ENCODE data around the gene CELA2B. TPM values are rescaled to one million over a fixed set of nuclear protein-coding genes. Genes with fewer than 3 reads are reported as not detected.

Gene CELA2B
- total and polyA plus RNA-seq, 10 of the 15 experiments (the other 5 are each of a cell fraction or from before 2014, with no cell fraction given) = not detected

- no peak for TF ChIP-seq ELK1 (IDR thresholded peaks at IDR 0.05; ENCODE audit: low read depth, low read length)
- no peak for TF ChIP-seq POLR2AphosphoS2 (IDR thresholded peaks at IDR 0.05; ENCODE audit: low read depth, low read length)
- no peak for TF ChIP-seq CTCF (IDR thresholded peaks at IDR 0.05 in 2 of 3, conservative IDR thresholded peaks at IDR 0.05 in 1 of 3; ENCODE audit: control insufficient read depth in 2 of 3, extremely low read depth in 1 of 3, insufficient read depth in 1 of 3, low read depth in 3 of 3, low read length in 3 of 3)
- TF ChIP-seq EZH2 (IDR thresholded peaks at IDR 0.05; ENCODE audit: borderline replicate concordance, control insufficient read depth, low read depth, low read length) = no peak
Measured at GRCh38 chr1:15448877-15449462, 26.9 kb upstream of the CELA2B start (continued).

GRCh38 chr1:15449567-15449966 is 26.3 kb upstream of the CELA2B start:
- H3K4me2 ChIP-seq (ENCODE audit: control insufficient read depth, insufficient read depth) = no peak overlapping the region
- no peaks in the 10 kb centered on the region for H3K4me1 ChIP-seq (ENCODE audit: control insufficient read depth, insufficient read depth, low read length)
- no peak overlapping the region for H3K9ac ChIP-seq (ENCODE audit: control insufficient read depth, insufficient read depth, low read length)
- H3K9me3 ChIP-seq (replicated peaks; ENCODE audit: control insufficient read depth, insufficient read depth, low read length) = no peaks in the 10 kb centered on the region; the same call in 2 of the 3 replicates
- FAIRE-seq (no peak), DNase-seq (ENCODE audit: low read depth, low spot score) (no peak), ATAC-seq (no peak)
- ChIA-PET POLR2A (no interaction called here), CTCF (interaction anchor here (1.6 kb wide), 1 partner anchor 126 kb away, joined by 5 read pairs; no protein-coding TSS in a partner anchor), SMC1A (ENCODE audit: uncharacterized antibody, unreplicated experiment) (interaction anchor here (2.2 kb wide), 1 partner anchor 126 kb away, joined by 6 read pairs; no protein-coding TSS in a partner anchor), RAD21 (ENCODE audit: unreplicated experiment) (no interaction called here)
- WGBS (ENCODE audit: insufficient coverage, insufficient replicate concordance, low lambda C conversion rate, missing lambda C conversion rate) = 31% methylated on average over 3 of the region's 3 CpGs
- no peaks in the 10 kb centered on the region for H3K27me3 ChIP-seq (replicated peaks in 1 of 2; ENCODE audit: control insufficient read depth in 2 of 2, insufficient read depth in 2 of 2, low read length in 1 of 2)
- no peaks in the 10 kb centered on the region for H3K36me3 ChIP-seq (ENCODE audit: control insufficient read depth in 2 of 2, insufficient read depth in 2 of 2, low read length in 1 of 2)
- no peak overlapping the region for H2AFZ ChIP-seq (ENCODE audit: control insufficient read depth, low read depth, low read length)
- H3K27ac ChIP-seq (ENCODE audit: control insufficient read depth, insufficient read depth) = no peak overlapping the region
- no peaks in the 10 kb centered on the region for H3K79me2 ChIP-seq (ENCODE audit: control insufficient read depth, insufficient read depth, low read length)
- in situ Hi-C loops (cut with MboI) = no loop called here
- no peaks in the 10 kb centered on the region for H4K20me1 ChIP-seq (ENCODE audit: control insufficient read depth, insufficient read depth)
- no peak overlapping the region for H3K4me3 ChIP-seq
- intact Hi-C loops (cut with micrococcal nuclease; ENCODE audit: unreplicated experiment) = no loop called here
- no TSS peak for BruUV-seq (replicated peaks)
- TF ChIP-seq MXI1 (IDR thresholded peaks at IDR 0.05; ENCODE audit: low read depth, low read length) = no peak
- TF ChIP-seq STAT3 (IDR thresholded peaks at IDR 0.05; ENCODE audit: low read depth, low read length) = no peak
- TF ChIP-seq RAD51 (IDR thresholded peaks at IDR 0.05) = no peak
- no peak for TF ChIP-seq MEF2B (IDR thresholded peaks at IDR 0.05; ENCODE audit: partially characterized antibody, poor library complexity, severe bottlenecking)
- TF ChIP-seq NKRF (conservative IDR thresholded peaks at IDR 0.05) = no peak
- no peak for TF ChIP-seq ASH2L (IDR thresholded peaks at IDR 0.05; ENCODE audit: borderline replicate concordance, low read depth)
- TF ChIP-seq SREBF2 (IDR thresholded peaks at IDR 0.05; ENCODE audit: low read length) = no peak
- no peak for TF ChIP-seq EGR1 (IDR thresholded peaks at IDR 0.05; ENCODE audit: borderline replicate concordance in 1 of 2, low read depth in 2 of 2, low read length in 2 of 2)
- no peak for TF ChIP-seq NBN (IDR thresholded peaks at IDR 0.05)
- no peak for TF ChIP-seq NFYB (IDR thresholded peaks at IDR 0.05; ENCODE audit: insufficient read depth, low read depth, low read length)

Data from GM12878 (cell line).